Measurements from ENCODE around the gene CTIF.

CTIF gene

GRCh38 chr18:48839819-48840490, 301.1 kb downstream of the CTIF start:
- in situ Hi-C loops (cut with MboI; ENCODE audit: low sequenced_read_pairs), result no loop called here

- in situ Hi-C loops (cut with MboI; ENCODE audit: low sequenced_read_pairs), result no loop called here
Observed at GRCh38 chr18:48840491-48840877, 301.7 kb downstream of the CTIF start.

DNA sequence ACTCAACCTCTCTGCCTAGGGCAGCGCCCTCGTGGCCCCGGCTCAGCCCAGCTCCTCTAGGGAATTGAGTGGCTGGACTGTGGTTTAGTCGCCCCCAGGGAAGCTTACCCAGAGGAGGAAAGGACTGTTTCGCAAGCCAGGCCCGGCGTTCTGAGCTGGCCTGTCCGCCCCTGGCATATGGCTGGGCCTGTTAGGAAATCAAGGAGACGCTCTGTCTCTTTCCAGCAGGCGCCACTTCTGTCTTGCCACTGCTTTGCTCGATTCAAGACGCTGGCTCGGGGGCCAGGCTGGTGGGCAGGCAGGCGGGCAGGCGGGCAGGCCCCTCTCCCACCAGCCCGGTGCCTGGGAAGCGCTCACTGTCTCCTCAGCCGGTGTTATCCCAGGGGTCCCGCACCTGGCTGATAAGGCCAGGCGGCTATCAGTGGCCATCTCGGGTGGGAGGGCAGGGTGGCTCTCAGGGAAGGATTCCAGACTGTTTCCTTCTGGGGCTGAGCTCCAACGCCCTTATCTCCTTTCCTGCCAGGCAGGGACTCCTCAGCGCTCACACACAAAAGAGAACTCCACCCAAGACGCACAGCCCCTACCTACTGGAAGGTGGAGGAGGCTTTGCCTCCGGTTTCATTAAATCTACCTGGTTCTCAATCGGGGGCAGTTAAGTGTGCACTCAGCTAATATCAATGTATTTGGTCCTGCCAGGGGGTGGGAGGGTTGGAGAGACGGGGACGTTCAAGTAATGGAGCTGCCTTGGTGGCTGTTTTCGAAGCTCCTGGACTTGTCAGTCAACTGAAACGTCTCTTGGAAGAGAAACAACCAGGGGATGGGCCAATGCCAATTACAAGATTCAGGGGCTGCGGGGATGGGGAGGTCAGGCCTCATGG, 302.8 kb downstream of the CTIF start:
- in situ Hi-C loops (cut with MboI; ENCODE audit: low sequenced_read_pairs), result no loop called here

GRCh38 chr18:48842259-48843061, 303.6 kb downstream of the CTIF start:
- in situ Hi-C loops (cut with MboI; ENCODE audit: low sequenced_read_pairs), result no loop called here

DNA sequence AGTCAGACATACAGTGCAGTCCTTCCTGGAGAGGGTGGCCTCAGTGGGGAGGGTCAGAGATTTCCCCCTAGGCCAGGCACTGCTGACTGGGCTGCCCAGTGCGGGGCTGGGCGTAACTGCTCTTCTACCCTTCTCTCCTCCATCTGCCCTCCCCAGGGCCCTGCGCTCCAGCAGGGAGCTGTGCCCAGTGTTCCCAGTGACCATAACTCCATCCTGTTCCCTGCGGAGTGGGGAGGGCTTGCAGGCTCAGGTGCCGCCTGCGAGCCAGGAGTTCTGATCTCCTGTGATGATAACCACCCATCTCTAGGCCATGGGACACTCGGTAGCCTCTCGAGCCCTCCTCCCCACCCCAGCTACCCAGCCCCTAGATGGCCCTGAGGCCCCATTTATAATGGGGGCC, 304.3 kb downstream of the CTIF start:
- in situ Hi-C loops (cut with MboI; ENCODE audit: low sequenced_read_pairs), result no loop called here

GRCh38 chr18:48843596-48843995, 304.8 kb downstream of the CTIF start:
- in situ Hi-C loops (cut with MboI; ENCODE audit: low sequenced_read_pairs), result no loop called here

DNA sequence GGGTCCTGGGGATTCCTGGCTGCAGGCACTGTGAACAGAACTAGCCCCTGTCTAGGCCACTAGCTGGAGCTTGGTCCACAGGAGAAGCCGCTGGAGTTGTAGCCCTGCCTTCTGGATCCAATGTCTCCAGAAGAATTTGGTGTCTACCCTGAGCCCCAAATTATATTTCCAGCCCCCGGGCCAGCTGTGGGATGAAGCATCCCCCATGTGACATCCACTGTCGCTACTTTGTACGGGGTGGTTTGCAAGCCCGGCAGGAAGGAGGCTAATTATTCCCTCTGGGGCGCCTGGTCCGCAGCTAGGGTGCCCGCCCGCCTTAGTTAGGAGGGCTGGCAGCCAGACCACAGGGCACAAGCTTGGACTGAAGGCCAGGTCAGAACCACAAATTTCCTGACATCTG, 305.4 kb downstream of the CTIF start:
- in situ Hi-C loops (cut with MboI; ENCODE audit: low sequenced_read_pairs), result no loop called here

DNA sequence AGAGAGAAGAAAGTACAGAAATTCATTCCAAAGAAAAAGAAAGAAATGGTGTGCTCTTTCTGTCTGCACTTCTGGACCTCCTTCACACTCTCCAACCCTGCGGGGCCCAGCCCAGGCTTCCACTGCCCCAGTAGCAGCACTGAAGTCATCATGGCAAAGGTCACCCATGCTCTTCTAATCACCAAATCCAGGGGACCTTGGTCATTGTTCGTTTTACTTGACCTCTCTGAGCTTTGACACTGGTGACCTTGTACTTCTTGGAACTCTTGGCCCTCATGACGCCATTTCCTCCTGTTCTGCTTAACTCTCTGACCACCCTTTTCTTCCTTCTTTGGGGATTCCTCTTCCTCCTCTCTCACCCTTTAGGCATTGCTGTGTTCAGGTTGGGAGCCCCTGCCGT, 306.3 kb downstream of the CTIF start:
- in situ Hi-C loops (cut with MboI; ENCODE audit: low sequenced_read_pairs), result no loop called here

GRCh38 chr18:48846423-48846932, 307.6 kb downstream of the CTIF start:
- in situ Hi-C loops (cut with MboI; ENCODE audit: low sequenced_read_pairs), result no loop called here

- in situ Hi-C loops (cut with MboI; ENCODE audit: low sequenced_read_pairs), result no loop called here
Observed at GRCh38 chr18:48847807-48848486, 309.1 kb downstream of the CTIF start.

DNA sequence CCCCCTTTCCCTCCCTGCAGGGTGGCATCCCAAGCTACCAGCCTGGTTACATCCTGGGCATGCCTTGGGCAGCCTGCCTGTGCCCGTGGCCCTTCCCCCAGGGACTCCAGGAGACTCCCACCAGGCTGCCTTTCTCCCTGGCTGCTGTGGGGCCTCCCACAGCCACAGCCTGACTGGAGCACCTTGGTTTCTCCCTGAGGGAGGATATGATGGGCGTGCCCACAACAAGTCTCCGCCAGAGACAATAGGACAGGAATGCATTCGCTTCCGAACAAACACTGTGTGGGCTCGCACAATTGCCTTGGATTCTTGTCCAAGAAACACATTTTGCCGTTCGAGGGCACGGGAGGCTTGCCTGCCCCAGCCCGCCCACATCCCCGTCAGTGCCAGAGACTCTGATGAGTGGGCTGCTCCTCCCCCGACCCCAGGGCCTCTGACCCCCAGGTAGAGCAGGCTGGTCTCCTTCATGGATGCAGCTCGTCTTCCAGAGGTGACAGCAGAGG, 309.9 kb downstream of the CTIF start:
- in situ Hi-C loops (cut with MboI; ENCODE audit: low sequenced_read_pairs), result no loop called here

- in situ Hi-C loops (cut with MboI; ENCODE audit: low sequenced_read_pairs), result no loop called here
Observed at GRCh38 chr18:48850822-48851598, 312.2 kb downstream of the CTIF start.

DNA sequence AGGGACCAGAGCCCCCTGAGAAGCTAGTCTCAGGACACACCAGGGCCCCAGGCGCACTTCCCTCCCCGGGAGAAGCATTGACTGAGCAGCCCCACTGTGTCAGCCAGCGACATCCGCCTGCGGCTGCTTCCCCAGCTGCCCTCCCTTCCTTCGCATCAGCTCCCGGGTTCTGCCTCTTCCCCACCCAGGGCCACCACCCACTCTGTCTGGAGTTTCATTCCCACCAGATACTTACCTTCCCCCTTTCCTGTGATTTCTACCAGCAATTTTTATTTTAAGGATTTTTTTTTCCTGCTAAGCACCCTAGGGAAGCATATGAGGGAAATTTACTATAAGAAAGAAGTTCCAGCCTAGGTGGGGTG, 312.7 kb downstream of the CTIF start:
- in situ Hi-C loops (cut with MboI; ENCODE audit: low sequenced_read_pairs), result no loop called here

GRCh38 chr18:48852292-48852691, 313.5 kb downstream of the CTIF start:
- in situ Hi-C loops (cut with MboI; ENCODE audit: low sequenced_read_pairs), result no loop called here

GRCh38 chr18:48852794-48853193, 314.0 kb downstream of the CTIF start:
- in situ Hi-C loops (cut with MboI; ENCODE audit: low sequenced_read_pairs), result no loop called here

GRCh38 chr18:48853588-48853987, 314.8 kb downstream of the CTIF start:
- in situ Hi-C loops (cut with MboI; ENCODE audit: low sequenced_read_pairs), result no loop called here

- in situ Hi-C loops (cut with MboI; ENCODE audit: low sequenced_read_pairs), result no loop called here
Observed at GRCh38 chr18:48854780-48855179, 315.9 kb downstream of the CTIF start.

- in situ Hi-C loops (cut with MboI; ENCODE audit: low sequenced_read_pairs), result no loop called here
Observed at GRCh38 chr18:48855422-48856377, 316.9 kb downstream of the CTIF start.
